HCT116 (cell line): ENCODE measurements around the gene BCAS4. TPM values are rescaled to one million over a fixed set of nuclear protein-coding genes. Genes with fewer than 3 reads are reported as not detected.

Experiments
- ATAC-seq: fragments of 200-7000 bp; cut with Tn5 transposase; 2 replicates; pipeline ENCODE4 v1.9.1; 2020; ENCODE audit warnings: mild to moderate bottlenecking, moderate library complexity
- BruUV-seq: library from RNA; stranded (reverse); fragments of 400-500 nt; replicated peaks from 2 replicates; lab custom pipeline; 2021; lab: Mats Ljungman, UMichigan
- CTCF ChIA-PET: fragments of 300-600 bp; sonication (Branson Sonifier 250); formaldehyde crosslinking; loops from one replicate; lab custom pipeline; 2021; ENCODE audit warnings: antibody characterized with exemption; lab: Charles Lee
- POLR2A ChIA-PET: fragments of 300-600, 350-600 bp; sonication (Branson Sonifier 250); formaldehyde crosslinking; loops from one replicate; lab custom pipeline; 2021; ENCODE audit warnings: antibody characterized with exemption; lab: Charles Lee
- RAD21 ChIA-PET, 2 experiments: fragments of 300-600 bp; sonication (Branson Sonifier 250); formaldehyde crosslinking; loops; one replicate each; lab custom pipeline; 2023; ENCODE audit warnings: low total read pairs in 2 of 2; ENCODE audit not compliant: uncharacterized antibody in 2 of 2, unreplicated experiment in 2 of 2, low non-redundant PET in 1 of 2; lab: Charles Lee
- DNase-seq: peaks from one replicate; pipeline ENCODE4 v3.0.0-alpha.2; 2010; ENCODE audit warnings: low read depth, low spot score
- H2AFZ ChIP-seq: fragments of 200-600 bp; shearing (Covaris generic), sonication (generic); 2 replicates; pipeline ENCODE4 v1.6.1; 2017; ENCODE audit warnings: low read depth, mixed run types, mixed read lengths, antibody characterized with exemption, low read length; ENCODE audit not compliant: poor library complexity, severe bottlenecking
- H3K27ac ChIP-seq: 2 replicates; pipeline ENCODE4 v1.5.1; 2012; ENCODE audit warnings: low read depth, low read length
- H3K27me3 ChIP-seq: fragments of 200-600 bp; sonication (generic); 2 replicates; pipeline ENCODE4 v1.6.1; 2016; ENCODE audit warnings: mixed run types, low read length, mixed read lengths; ENCODE audit not compliant: insufficient read depth
- H3K36me3 ChIP-seq, 2 experiments: fragments of 200-500 bp in 1 of 2; fragments of 200-600 bp in 1 of 2; sonication (Bioruptor generic) in 1 of 2; sonication (generic) in 1 of 2; 2 replicates each; pipeline versions ENCODE4 v1.5.1 to v1.6.1; 2014 to 2016; ENCODE audit warnings: low read length in 2 of 2, inconsistent platforms in 1 of 2, mixed read lengths in 1 of 2, mixed run types in 1 of 2; ENCODE audit not compliant: insufficient read depth in 2 of 2, control insufficient read depth in 1 of 2
- H3K4me1 ChIP-seq, 2 experiments: fragments of 200-600 bp in 1 of 2; sonication (generic) in 1 of 2; 2 replicates each; pipeline versions ENCODE4 v1.5.1 to v1.6.1; 2012 to 2017; ENCODE audit warnings: low read length in 2 of 2, inconsistent platforms in 1 of 2, mild to moderate bottlenecking in 1 of 2, mixed read lengths in 1 of 2, mixed run types in 1 of 2, moderate library complexity in 1 of 2; ENCODE audit not compliant: insufficient read depth in 2 of 2, control insufficient read depth in 1 of 2
- H3K4me2 ChIP-seq: fragments of 200-600 bp; sonication (generic); 2 replicates; pipeline ENCODE4 v1.6.1; 2017; ENCODE audit warnings: mixed run types, low read length, mixed read lengths
- H3K4me3 ChIP-seq, 2 experiments: fragments of 200-600 bp in 1 of 2; sonication (generic) in 1 of 2; replicated peaks in 1 of 2; 2 replicates each; pipeline ENCODE4 v1.5.1; 2011 to 2016; ENCODE audit warnings: low read length in 2 of 2, control low read depth in 1 of 2, low read depth in 1 of 2, mild to moderate bottlenecking in 1 of 2, mixed read lengths in 1 of 2, mixed run types in 1 of 2
- H3K79me2 ChIP-seq: fragments of 200-600 bp; sonication (generic); 2 replicates; pipeline ENCODE4 v1.6.1; 2017; ENCODE audit warnings: mild to moderate bottlenecking, mixed run types, low read length, moderate library complexity, mixed read lengths; ENCODE audit not compliant: insufficient read depth
- H3K9ac ChIP-seq: fragments of 200-600 bp; sonication (generic); 2 replicates; pipeline ENCODE4 v1.6.1; 2016; ENCODE audit warnings: low read length, mixed read lengths
- H3K9me2 ChIP-seq: fragments of 200-600 bp; sonication (generic), shearing (Covaris generic); 2 replicates; pipeline ENCODE4 v1.6.1; 2017; ENCODE audit warnings: mixed run types, mild to moderate bottlenecking, moderate library complexity; ENCODE audit not compliant: insufficient read depth
- H3K9me3 ChIP-seq, 2 experiments: fragments of 200-500 bp in 1 of 2; fragments of 200-600 bp in 1 of 2; sonication (Bioruptor generic) in 1 of 2; sonication (generic) in 1 of 2; 2 replicates each; pipeline ENCODE4 v1.6.1; 2014 to 2017; ENCODE audit warnings: low read length in 2 of 2, mixed read lengths in 2 of 2, inconsistent platforms in 1 of 2, low read depth in 1 of 2, mild to moderate bottlenecking in 1 of 2, mixed run types in 1 of 2, moderate library complexity in 1 of 2; ENCODE audit not compliant: control insufficient read depth in 1 of 2, insufficient read depth in 1 of 2
- H4K20me1 ChIP-seq: fragments of 200-600 bp; sonication (generic), shearing (Covaris generic); 2 replicates; pipeline ENCODE4 v1.6.1; 2017; ENCODE audit warnings: mixed run types, mild to moderate bottlenecking, moderate library complexity; ENCODE audit not compliant: insufficient read depth
- ATF3 ChIP-seq: IDR thresholded peaks from 2 replicates; pipeline ENCODE4 v1.6.1; 2012
- CBX3 ChIP-seq: IDR thresholded peaks from 2 replicates; pipeline ENCODE4 v1.6.1; 2012; ENCODE audit warnings: low read depth
- CEBPB ChIP-seq: IDR thresholded peaks from 2 replicates; pipeline ENCODE4 v1.6.1; 2012; ENCODE audit warnings: low read depth
- CTCF ChIP-seq, 3 experiments: fragments of 200-600 bp in 1 of 3; sonication (generic) in 1 of 3; IDR thresholded peaks in 2 of 3; conservative IDR thresholded peaks in 1 of 3; 2 replicates each; pipeline ENCODE4 v1.5.1; 2012 to 2017; ENCODE audit warnings: low read depth in 2 of 3, low read length in 2 of 3, antibody characterized with exemption in 1 of 3, borderline replicate concordance in 1 of 3, control low read depth in 1 of 3, mild to moderate bottlenecking in 1 of 3, mixed read lengths in 1 of 3, mixed run types in 1 of 3, moderate library complexity in 1 of 3; ENCODE audit not compliant: insufficient read depth in 1 of 3
- EGR1 ChIP-seq: IDR thresholded peaks from 2 replicates; pipeline ENCODE4 v1.6.1; 2012; ENCODE audit warnings: low read depth
- ELF1 ChIP-seq: IDR thresholded peaks from 2 replicates; pipeline ENCODE4 v1.6.1; 2012; ENCODE audit warnings: low read depth, borderline replicate concordance
- EZH2 ChIP-seq: fragments of 200-600 bp; sonication (generic); IDR thresholded peaks from 2 replicates; pipeline ENCODE4 v1.6.1; 2017; ENCODE audit warnings: antibody characterized with exemption, mixed run types
- EZH2phosphoT487 ChIP-seq: fragments of 200-600 bp; IDR thresholded peaks from 2 replicates; pipeline ENCODE4 v1.6.1; 2018; ENCODE audit warnings: antibody characterized with exemption, borderline replicate concordance
- JUND ChIP-seq: IDR thresholded peaks from 2 replicates; pipeline ENCODE4 v1.6.1; 2012
- MAX ChIP-seq: IDR thresholded peaks from 2 replicates; pipeline ENCODE4 v1.6.1; 2012
- POLR2A ChIP-seq: IDR thresholded peaks from 2 replicates; pipeline ENCODE4 v1.7.0; 2011; ENCODE audit warnings: borderline replicate concordance; ENCODE audit not compliant: insufficient read depth, insufficient read length; ENCODE audit errors: extremely low read depth
- POLR2AphosphoS5 ChIP-seq: IDR thresholded peaks from 2 replicates; pipeline ENCODE4 v1.6.1; 2011; ENCODE audit warnings: mild to moderate bottlenecking, low read depth, low read length, moderate library complexity
- REST ChIP-seq: IDR thresholded peaks from 2 replicates; pipeline ENCODE4 v1.6.1; 2012; ENCODE audit warnings: low read depth
- SIN3A ChIP-seq: IDR thresholded peaks from 2 replicates; pipeline ENCODE4 v1.6.1; 2012; ENCODE audit warnings: low read depth
- SP1 ChIP-seq: IDR thresholded peaks from 2 replicates; pipeline ENCODE4 v1.6.1; 2012; ENCODE audit warnings: low read depth
- TCF7L2 ChIP-seq: IDR thresholded peaks from 2 replicates; pipeline ENCODE4 v1.7.0; 2011; ENCODE audit warnings: borderline replicate concordance, inconsistent platforms; ENCODE audit not compliant: insufficient read depth, insufficient read length; ENCODE audit errors: extremely low read depth
- YY1 ChIP-seq: IDR thresholded peaks from 2 replicates; pipeline ENCODE4 v1.6.1; 2011; ENCODE audit warnings: low read length, low read depth, moderate library complexity, mild to moderate bottlenecking; ENCODE audit not compliant: insufficient replicate concordance; ENCODE audit errors: extremely low read depth
- ZBTB33 ChIP-seq: IDR thresholded peaks from 2 replicates; pipeline ENCODE4 v1.6.1; 2011; ENCODE audit warnings: mild to moderate bottlenecking, low read length, moderate library complexity; ENCODE audit not compliant: insufficient replicate concordance; ENCODE audit errors: extremely low read depth
- ZFX ChIP-seq: fragments of 450-650 bp; IDR thresholded peaks from 2 replicates; pipeline ENCODE4 v1.6.1; 2017
- ZNF274 ChIP-seq: fragments of 200-500 bp; sonication (Bioruptor generic); IDR thresholded peaks from 2 replicates; pipeline ENCODE4 v1.6.1; 2014; ENCODE audit warnings: mild to moderate bottlenecking, low read depth, low read length, inconsistent platforms
- intact Hi-C: fragments of 100-400 bp; cut with micrococcal nuclease; formaldehyde crosslinking; loops from 2 replicates; pipeline ENCODE4 v1.10.0; 2022
- total RNA-seq: library from RNA; stranded (reverse); gene quantifications from one replicate; pipeline ENCODE4 v1.2.1, GENCODE V29; 2021; ENCODE audit not compliant: unreplicated experiment

The BCAS4 gene
- total RNA-seq, 1 experiment from 2014 or later: 18.9 TPM

GRCh38 chr20:50844430-50845100 lies 49.7 kb downstream of the BCAS4 start:
- Histone ChIP-seq H3K9me3 (no peaks in the 10 kb centered on the region), H3K4me3 (peak overlapping the region in 1 of 2 experiments; percentile 26; a peak in 2 of 4 replicates), H3K27me3 (no peaks in the 10 kb centered on the region), H3K4me2 (peak overlapping the region; percentile 70), H3K4me1 (peaks cover 30 to 35% of the 10 kb centered on the region in 2 experiments), H3K79me2 (no peaks in the 10 kb centered on the region), H2AFZ (no peak overlapping the region), H3K9ac (peak overlapping the region; percentile 33; the same call in 1 of the 2 replicates), H3K36me3 (no peaks in the 10 kb centered on the region), H3K9me2 (no peaks in the 10 kb centered on the region), H4K20me1 (no peaks in the 10 kb centered on the region), H3K27ac (peak overlapping the region; percentile 49)
- ChIA-PET RAD21 (no interaction called here), POLR2A (no interaction called here), CTCF (no interaction called here)
- BruUV-seq: no TSS peak
- intact Hi-C loops: no loop called here
- ATAC-seq (peak; percentile 97), DNase-seq (peak; percentile 67)
- TF ChIP-seq ZBTB33: no peak
- no peak for TF ChIP-seq POLR2AphosphoS5
- TF ChIP-seq YY1: peak; percentile 11
- TF ChIP-seq CTCF (IDR thresholded peaks at IDR 0.05 in 2 of 3, conservative IDR thresholded peaks at IDR 0.05 in 1 of 3; ENCODE audit: borderline replicate concordance in 1 of 3, insufficient read depth in 1 of 3, low read depth in 2 of 3, low read length in 2 of 3): no peak
- no peak for TF ChIP-seq EZH2
- TF ChIP-seq JUND: peak; percentile 92
- no peak for TF ChIP-seq SIN3A
- TF ChIP-seq EZH2phosphoT487: no peak
- no peak for TF ChIP-seq CEBPB
- no peak for TF ChIP-seq ATF3
- no peak for TF ChIP-seq ELF1
- TF ChIP-seq TCF7L2: no peak
- peak; percentile 73 for TF ChIP-seq SP1
- no peak for TF ChIP-seq POLR2A
- TF ChIP-seq ZNF274: no peak
- no peak for TF ChIP-seq ZFX
- TF ChIP-seq EGR1: no peak
- TF ChIP-seq MAX: 0 out of 2 replicates have a peak, but pooled peaks have one; percentile 5
- peak; percentile 75; the same call in 1 of the 2 replicates for TF ChIP-seq CBX3
- no peak for TF ChIP-seq REST
